Adrenal gland (tissue), 5 donors: ENCODE data around the gene PI4KA.
"Not testable (repeated sequence)": the region's sequence is repeated elsewhere in the genome, so short reads cannot be mapped to it uniquely, and the experiment has no call there.

Experiments
- POLR2A ChIP-seq, 2 donors: fragments of 450-650 bp; IDR thresholded peaks; one replicate each; pipeline ENCODE4 v1.6.1; 2017; ENCODE audit warnings: antibody characterized with exemption in 2 of 2, mild to moderate bottlenecking in 2 of 2, moderate library complexity in 1 of 2
- TF ChIP-seq, protein P1 (sequence below), 6 experiments: fragments of 450-650 bp in 4 of 6; fragments of 200-600 bp in 2 of 6; sonication (generic) in 1 of 6; IDR thresholded peaks; 1 replicate in 5 of 6; 2 replicates in 1 of 6; pipeline versions ENCODE4 v1.5.1 to v1.8.0; 2016 to 2021; ENCODE audit warnings: antibody characterized with exemption in 6 of 6, mild to moderate bottlenecking in 2 of 6, moderate library complexity in 1 of 6
- donor health status: DM: no; HTN: no; CAD: no.

DNA sequence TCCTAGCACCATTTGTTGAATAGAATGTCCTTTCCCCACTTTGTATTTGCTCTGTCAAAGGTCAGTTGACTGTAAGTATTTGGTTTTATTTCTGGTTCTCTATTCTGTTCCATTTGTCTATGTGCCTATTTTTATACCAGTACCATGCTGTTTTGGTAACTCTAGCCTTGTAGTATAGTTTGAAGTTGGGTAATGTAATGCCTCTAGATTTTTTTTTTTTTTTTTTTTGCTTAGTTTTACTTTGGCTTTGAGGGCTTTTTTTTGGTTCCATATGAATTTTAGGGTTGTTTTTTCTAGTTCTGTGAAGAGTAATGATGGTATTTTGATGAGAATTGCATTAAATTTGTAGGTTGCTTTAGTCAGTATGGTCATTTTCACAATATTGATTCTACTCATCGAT, 183.0 kb downstream of the PI4KA start:
- TF ChIP-seq POLR2A (IDR thresholded peaks at IDR 0.05), result not testable (repeated sequence)
- TF ChIP-seq, protein P1, sequence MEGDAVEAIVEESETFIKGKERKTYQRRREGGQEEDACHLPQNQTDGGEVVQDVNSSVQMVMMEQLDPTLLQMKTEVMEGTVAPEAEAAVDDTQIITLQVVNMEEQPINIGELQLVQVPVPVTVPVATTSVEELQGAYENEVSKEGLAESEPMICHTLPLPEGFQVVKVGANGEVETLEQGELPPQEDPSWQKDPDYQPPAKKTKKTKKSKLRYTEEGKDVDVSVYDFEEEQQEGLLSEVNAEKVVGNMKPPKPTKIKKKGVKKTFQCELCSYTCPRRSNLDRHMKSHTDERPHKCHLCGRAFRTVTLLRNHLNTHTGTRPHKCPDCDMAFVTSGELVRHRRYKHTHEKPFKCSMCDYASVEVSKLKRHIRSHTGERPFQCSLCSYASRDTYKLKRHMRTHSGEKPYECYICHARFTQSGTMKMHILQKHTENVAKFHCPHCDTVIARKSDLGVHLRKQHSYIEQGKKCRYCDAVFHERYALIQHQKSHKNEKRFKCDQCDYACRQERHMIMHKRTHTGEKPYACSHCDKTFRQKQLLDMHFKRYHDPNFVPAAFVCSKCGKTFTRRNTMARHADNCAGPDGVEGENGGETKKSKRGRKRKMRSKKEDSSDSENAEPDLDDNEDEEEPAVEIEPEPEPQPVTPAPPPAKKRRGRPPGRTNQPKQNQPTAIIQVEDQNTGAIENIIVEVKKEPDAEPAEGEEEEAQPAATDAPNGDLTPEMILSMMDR (IDR thresholded peaks at IDR 0.05), result not testable (repeated sequence)
